CD4-positive, CD25-positive, alpha-beta regulatory T cell (primary cell): Measurements from ENCODE around the gene SMC2. TPM values are rescaled to one million over a fixed set of nuclear protein-coding genes. Genes with fewer than 3 reads are reported as not detected.

Source experiments
- ATAC-seq, 2 donors: fragments of 150-1000 bp; cut with Tn5 transposase; one replicate each; pipeline ENCODE4 v1.10.0; 2021; ENCODE audit warnings: low read depth in 2 of 2, moderate number of reproducible peaks in 2 of 2, moderate library complexity in 1 of 2
- DNase-seq, 3 donors: peaks; one replicate each; pipeline versions ENCODE4 v3.0.0 to v3.0.0-alpha.2; 2012 to 2022; ENCODE audit warnings: mixed read lengths in 1 of 3
- H3K27ac ChIP-seq: one replicate; pipeline ENCODE4 v1.7.0; 2013; ENCODE audit warnings: mild to moderate bottlenecking, low read length; ENCODE audit not compliant: insufficient read depth, poor library complexity, severe bottlenecking
- H3K27me3 ChIP-seq: one replicate; pipeline ENCODE4 v1.7.0; 2013; ENCODE audit warnings: low read length; ENCODE audit not compliant: control insufficient read depth, insufficient read depth
- H3K36me3 ChIP-seq: one replicate; pipeline ENCODE4 v1.7.0; 2013; ENCODE audit warnings: mild to moderate bottlenecking, low read length, moderate library complexity; ENCODE audit not compliant: control insufficient read depth, insufficient read depth
- H3K4me1 ChIP-seq: 2 replicates; pipeline ENCODE4 v1.7.0; 2013; ENCODE audit warnings: mild to moderate bottlenecking, low read length; ENCODE audit not compliant: insufficient read depth, control insufficient read depth, poor library complexity, severe bottlenecking
- H3K4me3 ChIP-seq: one replicate; pipeline ENCODE4 v1.7.0; 2013; ENCODE audit warnings: low read depth, mild to moderate bottlenecking, low read length, moderate library complexity
- H3K9me3 ChIP-seq, 2 experiments: 1 replicate in 1 of 2; 2 replicates in 1 of 2; pipeline ENCODE4 v1.7.0; 2013; ENCODE audit warnings: low read length in 2 of 2, mild to moderate bottlenecking in 1 of 2, moderate library complexity in 1 of 2; ENCODE audit not compliant: control insufficient read depth in 2 of 2
- H3K27ac Mint-ChIP-seq, 3 donors: one replicate each; pipeline ENCODE4 v1.8.0; 2020 to 2022; ENCODE audit warnings: mild to moderate bottlenecking in 3 of 3, mixed read lengths in 3 of 3, moderate library complexity in 2 of 3
- H3K27me3 Mint-ChIP-seq: one replicate; pipeline ENCODE4 v1.8.0; 2022; ENCODE audit warnings: mild to moderate bottlenecking, mixed read lengths
- H3K36me3 Mint-ChIP-seq: one replicate; pipeline ENCODE4 v1.8.0; 2020; ENCODE audit warnings: mixed read lengths
- H3K4me1 Mint-ChIP-seq, 4 donors: one replicate each; pipeline ENCODE4 v1.8.0; 2020 to 2022; ENCODE audit warnings: mixed read lengths in 4 of 4, mild to moderate bottlenecking in 1 of 4
- H3K4me3 Mint-ChIP-seq, 4 donors: one replicate each; pipeline ENCODE4 v1.8.0; 2020 to 2022; ENCODE audit warnings: mild to moderate bottlenecking in 4 of 4, mixed read lengths in 4 of 4, moderate library complexity in 3 of 4
- H3K9me3 Mint-ChIP-seq, 7 donors: one replicate each; pipeline ENCODE4 v1.8.0; 2020 to 2022; ENCODE audit warnings: mixed read lengths in 7 of 7, mild to moderate bottlenecking in 3 of 7, moderate library complexity in 2 of 7
- polyA plus RNA-seq, 4 donors: library from polyadenylated mRNA; unstranded; fragments of 300-500 nt; fragmentation: Illumina TruSeq; gene quantifications; one replicate each; pipeline ENCODE4 v1.2.3, GENCODE V29; 2021
- total RNA-seq: library from RNA; stranded (reverse); gene quantifications from one replicate; pipeline ENCODE4 v1.2.3, GENCODE V29; 2022

SMC2 gene
- total and polyA plus RNA-seq, 5 donors from 2014 or later, result 6.2 to 9.8 (median 7.7) TPM

- H3K36me3 ChIP-seq, result no peaks in the 10 kb centered on the region
- no peak overlapping the region for H3K27ac ChIP-seq
- no peaks in the 10 kb centered on the region for H3K9me3 ChIP-seq
- ATAC-seq (no peak), DNase-seq (no peak)
- peaks cover 26% of the 10 kb centered on the region for H3K4me1 ChIP-seq
- Mint-ChIP-seq H3K4me1 (peaks cover 13 to 45% (median 30%) of the 10 kb centered on the region in 4 donors), H3K9me3 (no peaks in the 10 kb centered on the region), H3K4me3 (peak overlapping the region in 2 of 4 donors; percentile 37 to 73), H3K36me3 (no peaks in the 10 kb centered on the region), H3K27ac (no peak overlapping the region), H3K27me3 (peaks cover 16% of the 10 kb centered on the region)
- peaks cover 10% of the 10 kb centered on the region for H3K27me3 ChIP-seq
- H3K4me3 ChIP-seq, result no peak overlapping the region
Measured at GRCh38 chr9:104090578-104090977, 3.5 kb upstream of the SMC2 start.

DNA sequence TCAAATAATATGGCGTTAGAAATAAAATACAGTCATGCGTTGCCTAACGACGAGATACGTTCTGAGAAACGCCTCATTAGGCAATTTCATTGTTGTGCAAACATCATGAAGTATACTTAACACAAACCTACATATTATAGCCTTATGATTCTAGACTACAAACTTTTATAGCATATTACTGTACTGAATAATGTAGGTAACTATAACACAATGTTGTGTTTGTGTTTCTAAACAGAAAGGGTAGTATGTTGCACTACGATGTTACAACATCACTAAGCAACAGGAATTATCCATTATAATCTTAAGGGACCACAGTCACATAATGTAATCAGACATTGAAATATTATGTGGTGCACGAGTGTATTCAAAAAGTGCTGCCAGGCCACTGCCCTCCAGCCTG lies 3.0 kb upstream of the SMC2 start:
- Histone ChIP-seq H3K27me3 (peaks cover 10% of the 10 kb centered on the region), H3K27ac (no peak overlapping the region), H3K4me3 (no peak overlapping the region), H3K36me3 (no peaks in the 10 kb centered on the region), H3K9me3 (no peaks in the 10 kb centered on the region), H3K4me1 (peaks cover 27% of the 10 kb centered on the region)
- DNase-seq (no peak), ATAC-seq (no peak)
- peak overlapping the region in 1 of 4 donors; percentile 55 for H3K4me3 Mint-ChIP-seq
- peaks cover 11% of the 10 kb centered on the region for H3K27me3 Mint-ChIP-seq
- peaks cover 13 to 50% (median 34%) of the 10 kb centered on the region in 4 donors for H3K4me1 Mint-ChIP-seq
- no peak overlapping the region for H3K27ac Mint-ChIP-seq
- H3K9me3 Mint-ChIP-seq, result no peaks in the 10 kb centered on the region
- H3K36me3 Mint-ChIP-seq, result no peaks in the 10 kb centered on the region

DNA sequence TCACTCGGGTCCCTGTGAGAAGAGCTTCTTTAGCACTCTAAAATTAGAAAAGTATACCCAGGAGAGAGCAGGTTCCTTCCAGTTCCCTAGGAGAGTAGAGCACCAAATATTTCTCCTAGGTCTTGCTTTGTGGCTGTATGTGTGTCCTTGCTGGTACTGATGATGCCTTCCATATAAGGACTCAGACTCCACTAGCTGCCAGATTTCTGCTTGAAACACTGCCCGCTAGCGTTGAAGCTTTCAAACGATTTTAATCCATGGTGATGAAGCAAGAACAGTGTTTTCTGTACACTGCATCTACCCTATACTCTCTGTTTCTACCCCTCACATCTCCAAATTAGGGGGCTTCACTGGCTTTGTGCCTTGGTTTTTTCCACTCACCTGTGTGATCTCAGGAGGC lies 2.4 kb upstream of the SMC2 start:
- DNase-seq (peak in 1 of 3 donors; percentile 54), ATAC-seq (no peak)
- H3K4me3 ChIP-seq, result no peak overlapping the region
- peaks cover 10% of the 10 kb centered on the region for H3K27me3 Mint-ChIP-seq
- peak overlapping the region in 3 of 4 donors; percentile 55 to 99 (median 59) for H3K4me3 Mint-ChIP-seq
- no peak overlapping the region for H3K27ac ChIP-seq
- H3K27me3 ChIP-seq, result peaks cover 10% of the 10 kb centered on the region
- no peaks in the 10 kb centered on the region for H3K9me3 ChIP-seq
- no peaks in the 10 kb centered on the region for H3K36me3 Mint-ChIP-seq
- H3K4me1 Mint-ChIP-seq, result peaks cover 15 to 56% (median 39%) of the 10 kb centered on the region in 4 donors
- H3K27ac Mint-ChIP-seq, result no peak overlapping the region
- H3K9me3 Mint-ChIP-seq, result no peaks in the 10 kb centered on the region
- no peaks in the 10 kb centered on the region for H3K36me3 ChIP-seq
- peaks cover 27% of the 10 kb centered on the region for H3K4me1 ChIP-seq

GRCh38 chr9:104092192-104092591 lies 1.9 kb upstream of the SMC2 start:
- no peaks in the 10 kb centered on the region for H3K9me3 ChIP-seq
- no peak overlapping the region for H3K27ac ChIP-seq
- no peaks in the 10 kb centered on the region for H3K9me3 Mint-ChIP-seq
- H3K27ac Mint-ChIP-seq, result peak overlapping the region in 1 of 3 donors; percentile 98
- H3K4me3 Mint-ChIP-seq, result peak overlapping the region; percentile 27 to 99 (median 43)
- H3K36me3 Mint-ChIP-seq, result no peaks in the 10 kb centered on the region
- H3K27me3 ChIP-seq, result peaks cover 7% of the 10 kb centered on the region
- no peaks in the 10 kb centered on the region for H3K36me3 ChIP-seq
- peaks cover 27% of the 10 kb centered on the region for H3K4me1 ChIP-seq
- peaks cover 6% of the 10 kb centered on the region for H3K27me3 Mint-ChIP-seq
- peaks cover 18 to 57% (median 42%) of the 10 kb centered on the region in 4 donors for H3K4me1 Mint-ChIP-seq
- no peak for DNase-seq
- no peak for ATAC-seq
- H3K4me3 ChIP-seq, result peak overlapping the region; percentile 96

DNA sequence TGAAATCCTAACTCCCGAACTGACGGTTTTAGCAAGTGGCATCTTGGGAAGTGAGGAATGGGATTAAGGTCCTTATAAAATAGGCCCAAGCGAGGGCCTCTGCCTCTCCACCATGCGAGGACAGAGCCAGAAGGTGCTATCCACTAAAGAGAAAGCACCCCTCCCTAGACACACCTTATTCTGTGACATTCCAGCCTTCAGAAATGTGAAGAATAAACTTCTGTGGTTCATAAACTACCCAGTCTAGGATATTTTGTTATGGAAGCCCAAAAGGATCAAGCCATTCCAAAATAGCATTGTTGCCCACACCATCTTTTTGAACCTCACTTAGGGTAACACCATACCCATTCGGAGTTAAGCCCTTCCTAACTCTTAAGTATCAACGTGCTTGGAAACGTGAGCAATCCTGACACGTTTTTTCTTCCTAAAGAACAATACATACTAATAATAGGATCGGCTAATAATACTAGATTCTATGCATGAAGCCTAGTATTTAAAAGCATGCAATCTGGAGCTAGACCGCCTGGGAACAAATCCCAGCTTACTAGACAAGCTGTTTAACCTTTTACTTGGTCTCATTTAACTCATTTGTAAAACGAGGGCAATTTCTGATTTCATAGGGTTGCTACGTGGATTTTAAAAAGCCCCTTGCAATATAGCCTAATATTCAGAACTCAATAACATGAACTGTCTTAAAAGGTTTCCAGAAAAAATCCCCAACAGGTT lies 1.1 kb upstream of the SMC2 start:
- Mint-ChIP-seq H3K36me3 (no peaks in the 10 kb centered on the region), H3K4me3 (peak overlapping the region; percentile 91 to 100 (median 99)), H3K27ac (peak overlapping the region; percentile 98 to 99 (median 99)), H3K4me1 (peaks cover 18 to 64% (median 46%) of the 10 kb centered on the region in 4 donors), H3K27me3 (no peaks in the 10 kb centered on the region), H3K9me3 (no peaks in the 10 kb centered on the region)
- Histone ChIP-seq H3K36me3 (no peaks in the 10 kb centered on the region), H3K27ac (peak overlapping the region; percentile 95), H3K27me3 (peaks cover 5% of the 10 kb centered on the region), H3K4me1 (peaks cover 27% of the 10 kb centered on the region), H3K9me3 (no peaks in the 10 kb centered on the region), H3K4me3 (peak overlapping the region; percentile 96)
- ATAC-seq (no peak), DNase-seq (no peak)

GRCh38 chr9:104094534-104095015 lies 466 bp downstream of the SMC2 start:
- Histone ChIP-seq H3K27ac (peak overlapping the region; percentile 95), H3K4me1 (peaks cover 27% of the 10 kb centered on the region), H3K4me3 (peak overlapping the region; percentile 96), H3K36me3 (no peaks in the 10 kb centered on the region), H3K27me3 (no peaks in the 10 kb centered on the region), H3K9me3 (no peaks in the 10 kb centered on the region)
- Mint-ChIP-seq H3K4me3 (peak overlapping the region; percentile 91 to 100 (median 99)), H3K27ac (peak overlapping the region; percentile 98 to 99 (median 99)), H3K36me3 (no peaks in the 10 kb centered on the region), H3K9me3 (no peaks in the 10 kb centered on the region), H3K4me1 (peaks cover 14 to 65% (median 45%) of the 10 kb centered on the region in 4 donors), H3K27me3 (no peaks in the 10 kb centered on the region)
- ATAC-seq (no peak), DNase-seq (no peak)

- Histone ChIP-seq H3K9me3 (no peaks in the 10 kb centered on the region), H3K4me1 (peaks cover 11% of the 10 kb centered on the region), H3K27me3 (no peaks in the 10 kb centered on the region), H3K36me3 (peaks cover 32% of the 10 kb centered on the region), H3K27ac (no peak overlapping the region), H3K4me3 (no peak overlapping the region)
- Mint-ChIP-seq H3K27me3 (no peaks in the 10 kb centered on the region), H3K4me3 (no peak overlapping the region), H3K9me3 (no peaks in the 10 kb centered on the region), H3K27ac (no peak overlapping the region), H3K4me1 (peaks cover 9 to 35% (median 21%) of the 10 kb centered on the region in 4 donors), H3K36me3 (peaks cover 36% of the 10 kb centered on the region)
- DNase-seq (no peak), ATAC-seq (no peak)
Measured at GRCh38 chr9:104099630-104100029, 5.5 kb downstream of the SMC2 start.

- Histone ChIP-seq H3K4me3 (no peak overlapping the region), H3K36me3 (peaks cover 53% of the 10 kb centered on the region), H3K27me3 (no peaks in the 10 kb centered on the region), H3K9me3 (no peaks in the 10 kb centered on the region), H3K27ac (no peak overlapping the region), H3K4me1 (no peaks in the 10 kb centered on the region)
- Mint-ChIP-seq H3K27me3 (no peaks in the 10 kb centered on the region), H3K4me3 (no peak overlapping the region), H3K27ac (peak overlapping the region in 1 of 3 donors; percentile 1), H3K36me3 (peaks cover 55% of the 10 kb centered on the region), H3K9me3 (no peaks in the 10 kb centered on the region), H3K4me1 (no peaks in the 10 kb centered on the region)
- no peak for DNase-seq
- ATAC-seq, result no peak
Measured at GRCh38 chr9:104104360-104104759, 10.3 kb downstream of the SMC2 start.
